Esophagus squamous epithelium (tissue), 5 donors: Measurements from ENCODE around the gene SLC16A9. TPM values are rescaled to one million over a fixed set of nuclear protein-coding genes. Genes with fewer than 3 reads are reported as not detected.

ENCODE experiments used
- DNase-seq: peaks from one replicate; lab custom pipeline; 2025; lab: John Stamatoyannopoulos, UW
- H3K27ac ChIP-seq, 4 donors: fragments of 200-600 bp; sonication (generic); one replicate each; pipeline ENCODE4 v1.5.1; 2016 to 2019; ENCODE audit warnings: mild to moderate bottlenecking in 1 of 4
- H3K27me3 ChIP-seq, 4 donors: fragments of 200-600 bp; sonication (generic); 1 replicate in 3 of 4; 2 replicates in 1 of 4; pipeline versions ENCODE4 v1.5.1 to v1.6.0; 2017 to 2021; ENCODE audit warnings: antibody characterized with exemption in 1 of 4
- H3K36me3 ChIP-seq, 3 donors: fragments of 200-600 bp; sonication (generic); one replicate each; pipeline ENCODE4 v1.5.1; 2016 to 2019
- H3K4me1 ChIP-seq, 3 donors: fragments of 200-600 bp; sonication (generic); one replicate each; pipeline ENCODE4 v1.5.1; 2017 to 2019
- H3K4me3 ChIP-seq, 4 donors: fragments of 200-600 bp; sonication (generic); 1 replicate in 3 of 4; 2 replicates in 1 of 4; pipeline ENCODE4 v1.5.1; 2016 to 2019; ENCODE audit warnings: mild to moderate bottlenecking in 2 of 4, moderate library complexity in 1 of 4
- H3K9me3 ChIP-seq, 3 donors: fragments of 200-600 bp; sonication (generic); one replicate each; pipeline ENCODE4 v1.5.1; 2016 to 2019
- CTCF ChIP-seq, 6 experiments: fragments of 450-650 bp in 4 of 6; fragments of 200-600 bp in 2 of 6; sonication (generic) in 2 of 6; IDR thresholded peaks; one replicate each; pipeline ENCODE4 v1.5.1; 2016 to 2019; ENCODE audit warnings: antibody characterized with exemption in 6 of 6, mild to moderate bottlenecking in 4 of 6, moderate library complexity in 4 of 6
- POLR2A ChIP-seq, 4 donors: fragments of 450-650 bp; IDR thresholded peaks; one replicate each; pipeline ENCODE4 v1.6.1; 2017; ENCODE audit warnings: antibody characterized with exemption in 4 of 4, mild to moderate bottlenecking in 4 of 4, moderate library complexity in 3 of 4
- WGBS, 2 donors: methylation state at CpG; one replicate each; pipeline ENCODE4 v1.1.5; 2018; 5-methylcytosine and 5-hydroxymethylcytosine counted together
- intact Hi-C: fragments of 100-400 bp; cut with DNase I; formaldehyde crosslinking; loops from one replicate; pipeline ENCODE4 v1.15.0; 2022
- total RNA-seq, 4 donors: library from RNA; depleted of rRNA; stranded (reverse); fragments of >200 nt; gene quantifications; one replicate each; pipeline ENCODE4 v1.1.0, GENCODE V29; 2016
- donor health status: DM: yes; HTN: yes; CAD: no.

SLC16A9 gene
- total RNA-seq, 4 donors from 2014 or later, result 7.8 to 25.6 (median 15.0) TPM

GRCh38 chr10:59634102-59634501, 75.5 kb downstream of the SLC16A9 start:
- Histone ChIP-seq H3K9me3 (no peaks in the 10 kb centered on the region), H3K4me3 (no peak overlapping the region), H3K4me1 (no peaks in the 10 kb centered on the region), H3K27me3 (no peaks in the 10 kb centered on the region), H3K36me3 (no peaks in the 10 kb centered on the region), H3K27ac (no peak overlapping the region)
- no peak for DNase-seq
- intact Hi-C loops, result no loop called here
- TF ChIP-seq POLR2A (IDR thresholded peaks at IDR 0.05) (no peak), CTCF (IDR thresholded peaks at IDR 0.05) (no peak)
- 69 to 86% methylated on average over 2 of the region's 2 CpGs for WGBS, 2 donors

GRCh38 chr10:59633063-59633462, 76.6 kb downstream of the SLC16A9 start:
- intact Hi-C loops, result no loop called here
- H3K4me3 ChIP-seq, result no peak overlapping the region
- WGBS, 2 donors, result 73 to 85% methylated on average over 2 of the region's 2 CpGs

GRCh38 chr10:59631882-59632807, 77.5 kb downstream of the SLC16A9 start:
- TF ChIP-seq POLR2A (IDR thresholded peaks at IDR 0.05) (no peak), CTCF (IDR thresholded peaks at IDR 0.05) (no peak)
- no peaks in the 10 kb centered on the region for H3K36me3 ChIP-seq

More at GRCh38 chr10:59633063-59633462, 76.6 kb downstream of the SLC16A9 start:
- peaks cover 0 to 5% (median 0%) of the 10 kb centered on the region in 3 donors for H3K4me1 ChIP-seq
- H3K9me3 ChIP-seq, result no peaks in the 10 kb centered on the region
- no peaks in the 10 kb centered on the region for H3K27me3 ChIP-seq
- TF ChIP-seq POLR2A (IDR thresholded peaks at IDR 0.05) (no peak), CTCF (IDR thresholded peaks at IDR 0.05) (peak in 1 of 6 experiments; percentile 4)
- no peaks in the 10 kb centered on the region for H3K36me3 ChIP-seq
- no peak overlapping the region for H3K27ac ChIP-seq
- DNase-seq, result no peak

GRCh38 chr10:59631237-59631636, 78.4 kb downstream of the SLC16A9 start:
- no peaks in the 10 kb centered on the region for H3K27me3 ChIP-seq
- DNase-seq, result no peak
- H3K4me1 ChIP-seq, result peaks cover 0 to 8% (median 1%) of the 10 kb centered on the region in 3 donors
- H3K4me3 ChIP-seq, result no peak overlapping the region
- no peak overlapping the region for H3K27ac ChIP-seq
- H3K9me3 ChIP-seq, result no peaks in the 10 kb centered on the region
- intact Hi-C loops, result no loop called here
- no peaks in the 10 kb centered on the region for H3K36me3 ChIP-seq
- TF ChIP-seq CTCF (IDR thresholded peaks at IDR 0.05), result no peak
- no peak for TF ChIP-seq POLR2A (IDR thresholded peaks at IDR 0.05)

More at GRCh38 chr10:59631882-59632807, 77.5 kb downstream of the SLC16A9 start:
- WGBS, 2 donors, result 88 to 93% methylated on average over 4 of the region's 4 CpGs
- intact Hi-C loops, result no loop called here
- no peaks in the 10 kb centered on the region for H3K9me3 ChIP-seq
- H3K4me3 ChIP-seq, result no peak overlapping the region
- peaks cover 0 to 5% (median 0%) of the 10 kb centered on the region in 3 donors for H3K4me1 ChIP-seq
- no peaks in the 10 kb centered on the region for H3K27me3 ChIP-seq
- no peak overlapping the region for H3K27ac ChIP-seq
- DNase-seq, result no peak

GRCh38 chr10:59628965-59629364, 80.7 kb downstream of the SLC16A9 start:
- no peak overlapping the region for H3K27ac ChIP-seq
- H3K36me3 ChIP-seq, result no peaks in the 10 kb centered on the region
- no peak overlapping the region for H3K4me3 ChIP-seq
- DNase-seq, result no peak
- intact Hi-C loops, result loop anchor here (5.0 kb wide), 2 partner anchors 178 to 403 kb away; no protein-coding TSS in a partner anchor
- H3K27me3 ChIP-seq, result no peaks in the 10 kb centered on the region
- 88 to 93% methylated on average over 4 of the region's 4 CpGs for WGBS, 2 donors
- no peaks in the 10 kb centered on the region for H3K9me3 ChIP-seq
- TF ChIP-seq POLR2A (IDR thresholded peaks at IDR 0.05) (no peak), CTCF (IDR thresholded peaks at IDR 0.05) (no peak)
- H3K4me1 ChIP-seq, result peaks cover 0 to 10% (median 3%) of the 10 kb centered on the region in 3 donors
